Measurements from ENCODE around the gene FRMD3.

DNA sequence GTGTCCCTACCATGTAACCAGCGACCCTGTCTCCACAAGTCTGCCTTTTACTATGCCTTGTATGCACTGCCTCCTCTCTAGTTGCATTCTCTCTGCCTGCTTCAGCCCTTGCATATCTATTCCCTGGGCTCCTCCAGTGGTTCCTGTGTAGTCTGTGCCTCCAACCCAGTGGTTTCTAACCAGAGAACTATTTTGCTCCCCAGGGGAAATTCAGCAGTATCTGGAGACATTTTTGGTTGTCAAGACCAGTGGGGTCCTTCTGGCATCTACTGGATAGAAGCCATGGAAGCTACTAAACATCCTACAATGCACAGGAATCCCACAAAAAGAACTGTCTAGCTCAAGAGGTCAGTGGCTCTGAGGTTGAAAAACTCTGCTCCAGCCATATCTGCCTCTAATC, 251.2 kb downstream of the FRMD3 start:
- TF ChIP-seq L3MBTL2 (conservative IDR thresholded peaks at IDR 0.05): no peak
- no peak for TF ChIP-seq ELF4 (IDR thresholded peaks at IDR 0.05)
- TF ChIP-seq ZNF384 (IDR thresholded peaks at IDR 0.05): no peak

Measured in HEK293T (cell line).